B cell (primary cell): ENCODE data around the gene PTPRN2. TPM values are rescaled to one million over a fixed set of nuclear protein-coding genes. Genes with fewer than 3 reads are reported as not detected.

Experiments used
- ATAC-seq: fragments of 200-7000 bp; cut with Tn5 transposase; one replicate; pipeline ENCODE4 v1.10.0; 2021; ENCODE audit warnings: low read depth, mild to moderate bottlenecking, moderate number of reproducible peaks, moderate library complexity
- CTCF ChIA-PET: fragments of 350-600 bp; sonication (Branson Sonifier 250); formaldehyde crosslinking; loops from one replicate; lab custom pipeline; 2021; ENCODE audit warnings: antibody characterized with exemption, inconsistent platforms; lab: Charles Lee
- POLR2A ChIA-PET: fragments of 350-600 bp; sonication (Branson Sonifier 250); formaldehyde crosslinking; loops from one replicate; lab custom pipeline; 2021; ENCODE audit warnings: antibody characterized with exemption; lab: Charles Lee
- DNase-seq: peaks from one replicate; pipeline ENCODE4 v3.0.0; 2013
- H2AFZ ChIP-seq: 2 replicates; pipeline ENCODE4 v1.6.1; 2012; ENCODE audit warnings: mild to moderate bottlenecking, low read depth, low read length; ENCODE audit not compliant: insufficient read depth, poor library complexity, severe bottlenecking
- H3K27ac ChIP-seq, 2 donors: 1 replicate in 1 of 2; 2 replicates in 1 of 2; pipeline ENCODE4 v1.5.1; 2012 to 2013; ENCODE audit warnings: low read length in 2 of 2, mild to moderate bottlenecking in 2 of 2, moderate library complexity in 1 of 2
- H3K27me3 ChIP-seq, 4 experiments: fragments of 200-600 bp in 1 of 4; sonication (generic) in 1 of 4; replicated peaks in 1 of 4; 1 replicate in 2 of 4; 2 replicates in 2 of 4; pipeline versions ENCODE4 v1.6.1 to v1.7.0; 2013 to 2016; ENCODE audit warnings: low read length in 3 of 4, mild to moderate bottlenecking in 2 of 4, mixed read lengths in 1 of 4, moderate library complexity in 1 of 4; ENCODE audit not compliant: insufficient read depth in 4 of 4, control insufficient read depth in 3 of 4; ENCODE audit errors: control extremely low read depth in 1 of 4
- H3K36me3 ChIP-seq, 2 experiments: replicated peaks in 1 of 2; 1 replicate in 1 of 2; 2 replicates in 1 of 2; pipeline versions ENCODE4 v1.6.1 to v1.7.1; 2013; ENCODE audit warnings: low read length in 1 of 2; ENCODE audit not compliant: insufficient read depth in 2 of 2, control insufficient read depth in 1 of 2; ENCODE audit errors: control extremely low read depth in 1 of 2, extremely low read depth in 1 of 2
- H3K4me1 ChIP-seq, 2 donors: fragments of 200-600 bp in 1 of 2; sonication (generic) in 1 of 2; 1 replicate in 1 of 2; 2 replicates in 1 of 2; pipeline versions ENCODE4 v1.5.1 to v1.6.1; 2013 to 2017; ENCODE audit warnings: low read length in 2 of 2; ENCODE audit not compliant: control insufficient read depth in 2 of 2, insufficient read depth in 2 of 2
- H3K4me2 ChIP-seq: replicated peaks from 2 replicates; pipeline ENCODE3; 2012; ENCODE audit warnings: mild to moderate bottlenecking, low read depth, low read length; ENCODE audit not compliant: poor library complexity, severe bottlenecking
- H3K4me3 ChIP-seq, 5 experiments: fragments of 200-600 bp in 1 of 5; sonication (generic) in 1 of 5; 1 replicate in 3 of 5; 2 replicates in 2 of 5; pipeline versions ENCODE4 v1.5.1 to v1.7.0; 2011 to 2016; ENCODE audit warnings: low read length in 4 of 5, mild to moderate bottlenecking in 4 of 5, low read depth in 2 of 5, control low read depth in 1 of 5, moderate library complexity in 1 of 5; ENCODE audit not compliant: insufficient read depth in 1 of 5; ENCODE audit errors: control extremely low read depth in 1 of 5, extremely low read depth in 1 of 5
- H3K79me2 ChIP-seq: fragments of 200-600 bp; sonication (generic); one replicate; pipeline ENCODE4 v1.6.0; 2016; ENCODE audit warnings: low read length; ENCODE audit not compliant: control insufficient read depth, insufficient read depth
- H3K9ac ChIP-seq: fragments of 200-600 bp; sonication (generic); 2 replicates; pipeline ENCODE4 v1.6.1; 2017; ENCODE audit warnings: mild to moderate bottlenecking, low read length, moderate library complexity
- H3K9me3 ChIP-seq, 3 donors: one replicate each; pipeline versions ENCODE4 v1.6.1 to v1.7.1; 2013; ENCODE audit warnings: low read length in 2 of 3; ENCODE audit not compliant: control insufficient read depth in 2 of 3, insufficient read depth in 1 of 3; ENCODE audit errors: control extremely low read depth in 1 of 3
- H4K20me1 ChIP-seq: 2 replicates; pipeline ENCODE4 v1.6.0; 2012; ENCODE audit warnings: mild to moderate bottlenecking, low read length; ENCODE audit not compliant: insufficient read depth, control insufficient read depth, poor library complexity, severe bottlenecking
- H3K27ac Mint-ChIP-seq: one replicate; pipeline ENCODE4 v1.8.0; 2021; ENCODE audit warnings: mixed read lengths
- H3K27me3 Mint-ChIP-seq: one replicate; pipeline ENCODE4 v1.8.0; 2021; ENCODE audit warnings: mixed read lengths
- H3K4me1 Mint-ChIP-seq: one replicate; pipeline ENCODE4 v1.8.0; 2021; ENCODE audit warnings: mixed read lengths
- H3K4me3 Mint-ChIP-seq: one replicate; pipeline ENCODE4 v1.8.0; 2021; ENCODE audit warnings: mixed read lengths
- H3K9me3 Mint-ChIP-seq: one replicate; pipeline ENCODE4 v1.8.0; 2022; ENCODE audit warnings: mixed read lengths; ENCODE audit not compliant: insufficient read depth
- CTCF ChIP-seq: fragments of 200-600 bp; IDR thresholded peaks from one replicate; pipeline ENCODE4 v1.8.0; 2022; ENCODE audit warnings: antibody characterized with exemption, mild to moderate bottlenecking
- EZH2 ChIP-seq: IDR thresholded peaks from 2 replicates; pipeline ENCODE4 v1.6.1; 2012; ENCODE audit warnings: borderline replicate concordance, low read depth, mild to moderate bottlenecking, moderate library complexity, low read length; ENCODE audit not compliant: insufficient read depth, poor library complexity, severe bottlenecking
- WGBS: methylation state at CpG from one replicate; pipeline ENCODE4 v1.1.5; 2013; ENCODE audit warnings: missing lambda C conversion rate; ENCODE audit not compliant: insufficient coverage; 5-methylcytosine and 5-hydroxymethylcytosine counted together
- intact Hi-C: fragments of 100-400 bp; cut with micrococcal nuclease; formaldehyde crosslinking; loops from one replicate; pipeline ENCODE4 v1.10.0; 2022
- polyA plus RNA-seq: library from polyadenylated mRNA; depleted of rRNA; stranded (reverse); fragments of >200 nt; gene quantifications from 2 replicates; pipeline ENCODE4 v1.2.3, GENCODE V29; 2012
- total RNA-seq, 2 donors: library from RNA; stranded (reverse); fragments of 120-200 nt in 1 of 2; gene quantifications; 1 replicate in 1 of 2; 2 replicates in 1 of 2; pipeline versions ENCODE4 v1.2.3 to v1.2.4, GENCODE V29; 2013 to 2022

The PTPRN2 gene
- total and polyA plus RNA-seq, 2 donors (not counting 1 experiment from before 2014, with no cell fraction given), result 2.0 to 5.0 TPM

- ChIA-PET POLR2A (no interaction called here), CTCF (no interaction called here)
- DNase-seq, result no peak
- peaks cover 0 to 11% (median 0%) of the 10 kb centered on the region in 3 donors for H3K9me3 ChIP-seq
- H2AFZ ChIP-seq, result no peak overlapping the region
- no peak overlapping the region for H3K4me3 ChIP-seq
- no peak overlapping the region for H3K27ac ChIP-seq
- WGBS, result 93% methylated on average over 16 of the region's 19 CpGs
- no peaks in the 10 kb centered on the region for H3K4me1 Mint-ChIP-seq
- H3K4me1 ChIP-seq, result no peaks in the 10 kb centered on the region
- H3K4me3 Mint-ChIP-seq, result no peak overlapping the region
- intact Hi-C loops, result no loop called here
- no peak for TF ChIP-seq EZH2
- no peak for TF ChIP-seq CTCF
- ATAC-seq, result no peak
- H3K9ac ChIP-seq, result no peak overlapping the region
- H4K20me1 ChIP-seq, result no peaks in the 10 kb centered on the region
- H3K9me3 Mint-ChIP-seq, result no peaks in the 10 kb centered on the region
- no peaks in the 10 kb centered on the region for H3K79me2 ChIP-seq
- H3K4me2 ChIP-seq, result no peak overlapping the region
- no peak overlapping the region for H3K27ac Mint-ChIP-seq
- H3K27me3 Mint-ChIP-seq, result no peaks in the 10 kb centered on the region
- no peaks in the 10 kb centered on the region for H3K27me3 ChIP-seq
- H3K36me3 ChIP-seq, result no peaks in the 10 kb centered on the region
Measured at GRCh38 chr7:157650801-157651200, 936.8 kb downstream of the PTPRN2 start.

GRCh38 chr7:157650131-157650631, 937.4 kb downstream of the PTPRN2 start:
- intact Hi-C loops, result no loop called here
- 97% methylated on average over 23 of the region's 25 CpGs for WGBS
- Histone ChIP-seq H3K27me3 (no peaks in the 10 kb centered on the region), H3K4me3 (no peak overlapping the region), H3K4me2 (no peak overlapping the region), H3K79me2 (no peaks in the 10 kb centered on the region), H3K27ac (no peak overlapping the region), H3K4me1 (no peaks in the 10 kb centered on the region), H3K9me3 (peaks cover 0 to 9% (median 0%) of the 10 kb centered on the region in 3 donors), H2AFZ (no peak overlapping the region), H3K36me3 (no peaks in the 10 kb centered on the region), H4K20me1 (no peaks in the 10 kb centered on the region), H3K9ac (no peak overlapping the region)
- H3K4me1 Mint-ChIP-seq, result no peaks in the 10 kb centered on the region
- POLR2A ChIA-PET, result no interaction called here
- no peaks in the 10 kb centered on the region for H3K9me3 Mint-ChIP-seq
- TF ChIP-seq CTCF (no peak), EZH2 (no peak)
- DNase-seq (no peak), ATAC-seq (no peak)
- no peaks in the 10 kb centered on the region for H3K27me3 Mint-ChIP-seq
- no peak overlapping the region for H3K27ac Mint-ChIP-seq
- CTCF ChIA-PET, result no interaction called here
- H3K4me3 Mint-ChIP-seq, result no peak overlapping the region
